GM18517 (cell line): Measurements from ENCODE around the gene DHX16.

ENCODE experiments used
- ATAC-seq: cut with Tn5 transposase; IDR thresholded peaks from one replicate; pipeline ENCODE4 v1.9.1; 2021; ENCODE audit warnings: mild to moderate bottlenecking, moderate library complexity; ENCODE audit not compliant: unreplicated experiment

The DHX16 gene

DNA sequence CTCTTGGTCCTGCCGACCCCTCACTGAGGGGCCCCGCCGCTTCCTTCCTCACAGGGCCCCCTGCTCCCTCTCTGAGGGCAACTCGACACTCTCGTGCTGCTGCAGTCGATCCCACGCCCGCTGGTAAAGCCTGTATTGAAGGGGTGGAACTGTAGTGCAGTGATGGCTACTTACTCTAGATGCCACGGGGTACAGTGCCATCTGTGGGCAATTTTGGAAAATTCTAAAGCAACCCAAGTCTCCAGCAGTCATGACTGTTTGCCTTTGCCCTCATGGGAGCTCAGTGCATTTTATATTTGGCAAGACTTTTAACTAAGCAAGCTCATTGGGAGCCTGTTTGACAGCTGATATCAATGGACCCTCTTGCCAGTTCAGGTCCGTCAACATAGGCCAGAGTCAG is 32.3 kb downstream of the DHX16 start:
- ATAC-seq: no peak

DNA sequence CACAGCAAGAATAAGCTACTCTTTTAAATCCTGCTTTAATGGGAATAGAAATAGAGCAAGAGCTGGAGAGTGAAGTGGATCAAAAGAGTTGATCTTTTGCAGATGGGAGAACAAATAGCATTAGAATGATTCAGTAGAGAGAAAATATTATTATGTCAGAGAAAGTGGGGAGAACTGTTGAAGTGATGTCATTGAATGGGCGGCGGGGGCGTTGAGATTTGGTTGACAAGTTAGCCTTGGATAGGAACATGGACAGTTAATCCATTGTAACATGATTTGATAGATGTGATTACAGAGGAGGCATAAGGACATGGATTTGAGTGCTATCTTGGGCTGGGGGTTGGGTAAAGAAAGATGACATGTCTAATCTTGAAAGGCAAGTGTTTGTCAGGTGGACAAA is 37.0 kb downstream of the DHX16 start:
- ATAC-seq: no peak

DNA sequence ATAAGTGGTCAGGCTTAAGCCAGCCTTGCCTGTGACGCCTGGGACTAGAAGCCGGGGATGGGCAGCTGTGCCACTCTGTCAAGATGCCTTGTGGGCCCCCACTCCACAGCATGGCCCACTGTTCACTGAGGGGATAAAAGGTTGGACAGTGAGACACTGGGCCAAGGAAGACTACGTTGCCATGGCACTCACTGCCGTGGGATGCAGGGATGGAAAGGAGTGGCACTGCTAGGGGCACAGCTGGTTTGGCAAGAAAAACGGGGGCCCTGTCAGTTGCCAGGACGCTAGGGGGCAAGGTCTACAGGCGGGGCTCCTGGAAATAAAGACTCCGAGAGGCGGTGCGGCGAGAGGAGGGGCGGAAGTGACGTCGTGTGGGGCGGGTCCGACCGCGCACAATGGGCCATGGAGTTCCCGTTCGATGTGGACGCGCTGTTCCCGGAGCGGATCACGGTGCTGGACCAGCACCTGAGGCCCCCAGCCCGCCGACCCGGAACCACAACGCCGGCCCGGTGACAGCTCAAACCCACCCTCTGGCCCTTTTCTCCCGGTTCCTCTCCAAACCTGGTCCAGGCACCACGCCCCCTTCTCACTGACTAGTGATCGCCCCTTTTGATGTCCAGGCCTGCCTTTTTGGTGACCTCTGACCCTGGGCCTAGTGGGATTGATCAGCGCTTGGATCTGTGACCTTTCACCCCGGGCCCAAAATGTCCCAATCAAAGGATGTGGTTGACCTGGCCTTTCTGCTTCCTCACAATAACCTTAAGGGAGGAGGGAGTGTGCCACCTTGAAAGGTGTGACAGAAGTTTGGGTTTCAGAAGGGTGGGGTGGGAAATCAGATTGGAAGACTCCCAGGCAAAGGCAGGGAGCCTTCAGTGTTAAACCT is 46.1 kb downstream of the DHX16 start, which contains the start of gene ATAT1:
Gene ATAT1, plus strand, starts transcription at position 391 of the 883 bp plus-strand sequence.
- ATAC-seq: peak; percentile 63

DNA sequence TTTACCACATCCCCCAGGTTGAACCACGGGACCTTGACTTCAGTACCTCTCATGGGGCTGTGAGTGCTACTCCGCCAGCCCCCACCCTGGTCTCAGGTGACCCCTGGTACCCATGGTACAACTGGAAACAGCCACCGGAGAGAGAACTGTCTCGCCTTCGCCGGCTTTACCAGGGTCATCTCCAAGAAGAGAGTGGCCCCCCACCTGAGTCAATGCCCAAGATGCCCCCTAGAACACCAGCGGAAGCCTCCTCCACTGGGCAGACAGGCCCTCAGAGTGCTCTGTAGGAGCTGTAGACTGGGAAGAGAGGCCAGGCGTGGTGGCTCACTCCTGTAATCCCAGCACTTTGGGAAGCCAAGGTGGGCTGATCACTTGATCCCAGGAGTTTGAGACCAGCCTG is 47.3 kb downstream of the DHX16 start:
- no peak for ATAC-seq

DNA sequence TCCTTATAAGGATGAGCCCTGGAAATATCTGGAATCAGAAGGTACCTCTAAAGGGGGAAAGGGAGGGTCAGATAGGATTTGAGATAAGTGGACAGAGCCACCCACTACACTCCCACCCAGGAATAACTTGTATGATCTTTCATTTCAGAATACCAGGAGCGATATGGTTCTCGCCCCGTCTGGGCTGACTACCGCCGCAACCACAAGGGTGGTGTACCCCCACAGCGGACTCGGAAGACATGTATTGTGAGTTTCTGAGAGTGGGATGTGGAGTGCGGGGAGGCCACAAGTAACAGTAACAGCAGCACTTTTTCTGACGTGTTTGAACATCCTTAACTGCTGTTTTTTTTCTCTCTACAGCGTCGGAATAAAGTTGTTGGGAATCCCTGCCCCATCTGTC is 53.2 kb downstream of the DHX16 start:
- no peak for ATAC-seq

DNA sequence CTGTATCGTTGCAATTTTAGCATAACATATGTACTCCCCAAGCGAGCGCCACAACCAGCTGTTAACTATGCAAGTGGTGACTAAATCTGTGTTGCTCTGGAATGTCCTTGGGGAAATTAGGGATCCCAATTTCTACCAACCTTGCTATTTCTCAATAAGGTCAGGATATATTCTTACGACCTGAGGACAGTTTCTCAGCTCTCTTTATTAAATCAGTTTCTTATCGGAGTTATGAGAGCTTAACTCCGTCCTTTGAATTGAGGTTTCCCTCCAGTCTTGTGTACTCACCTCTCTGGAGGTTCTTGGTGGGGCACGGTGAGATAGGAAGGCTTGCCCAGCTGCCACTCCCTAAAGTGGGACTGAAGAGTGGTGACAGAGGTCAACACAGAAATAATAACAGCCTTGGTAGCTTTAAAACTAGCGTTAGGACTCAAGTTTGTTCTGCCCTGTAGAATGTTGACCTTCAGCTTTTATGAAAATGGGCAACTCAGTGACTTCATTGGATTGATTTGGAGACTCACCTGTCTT is 54.5 kb downstream of the DHX16 start:
- ATAC-seq: no peak

DNA sequence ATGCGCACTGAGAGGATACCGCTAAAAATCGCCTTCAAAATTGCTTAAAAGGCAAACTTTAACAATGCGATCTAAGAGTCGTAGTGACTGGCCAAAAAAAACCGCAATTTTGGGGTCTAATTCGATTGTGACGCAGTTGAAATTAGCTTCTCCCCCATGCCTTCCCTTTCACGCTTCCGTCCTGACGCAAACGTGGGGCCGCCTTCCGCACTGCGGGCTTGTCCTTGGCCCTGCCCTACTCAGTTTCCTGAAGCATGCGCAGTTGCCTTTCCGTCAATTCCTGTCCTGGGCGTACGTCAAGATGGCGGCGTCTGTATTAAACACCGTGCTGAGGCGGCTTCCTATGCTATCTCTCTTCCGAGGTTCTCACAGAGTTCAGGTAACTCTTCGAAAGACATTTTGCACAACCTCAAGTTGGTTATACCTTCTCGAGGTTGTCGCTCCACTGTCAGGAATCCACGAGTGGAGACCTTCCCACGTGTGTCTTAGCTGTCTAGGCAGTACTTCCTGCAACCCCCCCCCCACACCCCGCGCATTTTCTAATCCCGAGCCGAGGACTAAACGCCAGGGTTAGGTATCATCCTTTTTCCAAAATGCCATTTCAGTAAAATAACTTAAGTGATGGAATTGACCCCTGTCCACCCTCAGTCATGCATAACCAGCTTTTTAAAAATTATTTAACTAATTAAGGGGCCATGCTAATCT is 55.1 kb downstream of the DHX16 start, which contains the start of gene MRPS18B:
Gene MRPS18B, plus strand, starts transcription at position 276 of the 705 bp plus-strand sequence. Its CDS starts 26 bp downstream, at position 302.
- peak; percentile 68 for ATAC-seq

DNA sequence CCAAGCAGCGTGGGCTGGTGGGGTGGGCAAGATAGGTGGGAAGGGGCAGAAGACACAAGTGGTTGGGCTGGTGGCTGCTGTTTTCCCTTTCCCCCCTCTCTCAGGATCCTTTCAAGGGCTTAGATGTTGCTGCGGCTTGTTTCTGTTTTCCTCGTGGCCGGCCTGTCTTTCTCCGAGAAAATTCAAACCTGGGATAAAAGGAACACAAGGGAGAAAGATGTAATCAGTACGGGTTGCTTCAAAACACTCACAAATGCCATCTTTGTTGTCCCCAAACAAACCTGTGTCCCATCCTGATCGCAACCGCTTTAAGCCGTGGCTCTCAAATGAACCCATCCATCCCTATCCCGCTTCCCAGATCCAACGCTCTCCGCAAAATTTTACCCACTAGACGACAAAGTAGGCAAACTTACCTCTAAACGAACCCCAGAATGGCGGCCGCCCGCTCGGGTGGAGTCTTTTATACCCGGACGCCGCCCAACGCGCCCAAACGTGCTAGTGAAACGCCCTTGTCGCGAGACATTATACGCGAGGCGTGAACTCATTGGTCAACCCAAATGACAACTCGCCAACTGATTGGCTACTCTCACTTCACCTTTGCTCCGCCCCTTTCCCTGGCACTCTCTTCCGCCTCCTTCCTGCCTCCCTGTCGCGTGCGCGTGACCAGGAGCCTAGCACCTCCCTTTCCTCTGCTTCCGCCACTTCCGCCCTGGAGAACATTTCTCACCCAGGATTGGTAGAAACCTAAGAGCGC is 55.8 kb downstream of the DHX16 start, which contains the start of gene PPP1R10:
Gene PPP1R10, minus strand, starts transcription at position 433 of the 754 bp plus-strand sequence. CDS start 7,299 bp downstream, outside the sequence.
- peak; percentile 70 for ATAC-seq

DNA sequence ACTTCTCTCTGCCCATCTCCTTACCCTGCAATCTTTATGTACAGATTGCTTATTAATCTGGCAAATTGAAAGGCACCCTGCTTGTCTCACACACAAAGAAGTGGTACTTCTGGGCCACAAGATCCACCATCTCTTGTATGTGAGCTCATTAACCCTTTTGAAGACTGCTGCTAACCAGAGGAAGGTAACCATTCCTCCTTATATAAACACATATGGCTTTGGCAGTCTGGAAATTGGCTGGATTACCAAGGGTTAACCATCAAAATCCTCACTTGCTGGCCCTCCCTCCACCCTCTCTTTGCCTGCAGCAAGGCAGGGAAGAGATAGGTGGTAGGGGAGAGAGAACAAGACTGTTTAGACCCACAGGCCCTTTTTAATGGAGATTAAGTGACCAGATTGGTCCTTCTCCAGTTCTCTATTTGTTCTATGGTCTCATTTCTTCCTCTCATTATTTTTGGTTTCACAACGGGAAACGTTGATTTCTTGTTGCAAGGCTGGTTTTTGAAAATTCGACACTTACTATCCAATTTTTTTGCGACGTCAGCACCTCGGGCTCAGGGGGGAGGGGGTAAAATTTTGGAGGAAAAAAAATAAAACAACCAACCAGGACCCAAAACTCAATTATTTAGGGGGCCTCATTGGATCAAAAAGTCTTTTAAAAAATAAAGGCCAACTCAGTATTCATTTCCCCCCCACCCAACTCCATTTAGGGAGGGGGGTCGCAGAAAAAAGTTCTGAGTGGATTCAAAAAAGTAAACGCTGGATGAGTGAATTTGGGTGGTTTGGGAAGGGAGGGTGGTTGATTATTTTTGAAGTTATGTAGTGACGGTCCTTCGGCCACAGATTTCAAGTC is 56.6 kb downstream of the DHX16 start:
- ATAC-seq: no peak

DNA sequence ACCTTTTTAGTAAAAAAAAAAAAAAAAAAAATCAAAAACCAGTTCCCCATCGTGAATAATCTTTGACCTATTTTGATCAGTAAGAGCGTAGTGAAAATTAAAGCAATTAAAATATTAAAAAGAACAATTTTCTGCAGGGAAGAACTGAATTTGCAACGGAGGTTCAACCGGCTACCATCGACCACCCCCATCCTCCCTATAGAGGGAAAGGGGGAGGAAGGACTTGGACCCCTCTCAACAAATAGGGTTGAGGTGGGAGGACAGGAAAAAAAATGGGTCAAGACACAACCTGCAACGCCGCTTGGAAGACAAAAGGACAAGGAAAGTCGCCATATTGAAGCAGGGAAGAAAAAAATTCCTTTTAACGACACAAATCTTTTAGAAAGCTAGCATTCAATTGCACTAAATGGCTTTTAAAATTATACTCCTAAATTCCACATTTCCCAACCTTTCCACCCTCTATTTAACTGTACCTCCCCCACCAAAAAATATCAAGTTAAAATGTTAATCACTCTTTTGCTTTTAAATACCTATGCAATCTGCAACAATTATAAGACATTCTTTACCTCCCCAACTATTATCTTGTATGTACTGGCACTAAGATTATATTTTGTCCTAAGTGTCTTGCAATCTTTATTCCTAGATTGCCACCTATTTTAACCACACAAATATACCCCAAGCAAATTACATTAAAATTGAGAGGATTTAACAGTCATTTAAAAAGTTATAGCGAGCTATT is 57.4 kb downstream of the DHX16 start:
- no peak for ATAC-seq

DNA sequence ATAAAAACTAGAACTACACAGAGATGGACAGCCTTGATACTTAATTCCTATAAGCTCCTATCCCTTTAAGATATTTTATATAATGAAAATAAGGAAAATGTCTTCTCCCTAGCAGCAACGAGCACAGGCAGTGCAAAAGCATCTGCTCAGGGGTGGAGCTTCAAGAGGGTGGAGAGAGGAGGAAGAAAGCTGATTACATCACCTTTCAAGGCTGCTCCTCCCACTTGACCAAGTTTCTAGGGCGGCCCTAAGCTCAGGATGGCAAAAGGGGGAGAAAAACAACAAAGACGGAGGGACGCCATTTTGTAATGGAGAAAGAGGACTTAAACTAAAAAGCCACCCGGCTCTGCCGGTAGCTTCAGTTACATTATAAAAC is 58.0 kb downstream of the DHX16 start:
- ATAC-seq: peak; percentile 36

DNA sequence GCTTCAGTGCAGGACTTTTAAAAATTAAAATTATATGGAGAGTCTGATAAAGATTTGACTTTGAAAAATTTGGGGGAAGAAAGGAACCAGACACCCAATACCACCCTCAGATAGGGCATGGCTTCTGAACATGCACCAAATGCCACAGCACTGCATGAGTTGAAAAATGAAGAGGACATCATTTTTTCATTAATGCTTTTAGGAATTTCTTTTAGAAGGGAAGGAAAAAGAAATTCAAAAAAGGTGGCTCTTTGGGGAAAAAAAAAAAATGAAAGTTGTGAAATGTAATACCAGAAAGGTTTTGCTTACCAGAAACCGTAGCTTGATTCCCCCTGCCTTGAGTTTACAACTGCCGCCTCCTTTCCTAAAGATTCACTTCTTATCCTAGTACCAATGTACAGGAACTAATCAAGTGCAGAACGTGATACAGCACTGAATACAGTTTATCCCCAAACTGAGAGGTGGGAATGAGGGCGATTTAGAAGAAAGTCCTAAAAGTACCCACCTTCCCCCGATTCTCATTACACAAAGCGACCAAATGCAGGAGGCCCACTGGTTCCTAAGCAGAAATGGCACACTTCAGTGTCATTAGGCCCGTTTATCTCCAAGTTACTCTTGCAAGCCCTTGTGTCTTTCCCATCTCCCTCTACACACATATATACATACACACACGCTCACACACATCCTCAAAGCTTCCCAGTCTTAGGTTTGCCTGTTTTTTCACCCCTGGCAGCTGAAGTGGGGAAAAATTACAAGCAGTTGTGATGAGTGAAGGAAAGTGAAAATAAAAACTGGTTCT is 58.6 kb downstream of the DHX16 start:
- ATAC-seq: no peak

DNA sequence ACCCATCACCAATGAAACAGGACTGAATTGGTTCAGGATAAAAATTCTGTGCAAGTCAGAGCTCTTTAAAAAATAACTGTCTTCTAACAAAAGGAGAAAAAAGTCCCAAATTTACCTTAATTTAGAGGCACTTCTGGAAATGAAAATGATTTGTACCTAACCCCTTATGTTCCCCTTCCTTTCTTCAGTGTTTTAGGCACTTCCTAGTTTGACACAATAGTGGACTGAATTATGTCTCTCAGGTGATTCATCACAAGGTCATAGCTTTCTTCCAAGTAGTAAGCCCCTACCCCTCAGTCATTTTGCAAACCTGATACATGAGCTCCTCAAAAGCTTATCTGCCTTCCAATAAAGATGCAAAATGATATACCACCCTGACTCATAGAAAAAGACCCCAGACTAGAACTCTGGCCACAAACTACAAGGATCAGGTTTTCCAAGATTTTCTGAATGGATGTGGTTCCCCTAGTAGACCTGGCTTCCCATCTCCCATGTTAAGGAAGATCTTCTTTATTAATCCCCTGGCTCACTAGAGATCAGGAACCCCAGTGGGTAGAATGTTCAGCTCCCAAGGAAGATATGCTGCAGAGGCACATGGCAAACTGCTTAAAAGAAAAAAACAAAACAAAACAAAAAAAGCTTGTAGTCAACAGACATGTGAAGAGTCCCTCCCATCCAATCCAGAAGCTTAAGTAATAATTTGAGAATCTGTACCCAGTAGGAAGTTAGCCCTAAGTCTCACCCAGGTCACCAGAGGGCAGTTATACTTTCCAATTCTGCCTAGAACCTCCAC is 59.4 kb downstream of the DHX16 start:
- no peak for ATAC-seq

DNA sequence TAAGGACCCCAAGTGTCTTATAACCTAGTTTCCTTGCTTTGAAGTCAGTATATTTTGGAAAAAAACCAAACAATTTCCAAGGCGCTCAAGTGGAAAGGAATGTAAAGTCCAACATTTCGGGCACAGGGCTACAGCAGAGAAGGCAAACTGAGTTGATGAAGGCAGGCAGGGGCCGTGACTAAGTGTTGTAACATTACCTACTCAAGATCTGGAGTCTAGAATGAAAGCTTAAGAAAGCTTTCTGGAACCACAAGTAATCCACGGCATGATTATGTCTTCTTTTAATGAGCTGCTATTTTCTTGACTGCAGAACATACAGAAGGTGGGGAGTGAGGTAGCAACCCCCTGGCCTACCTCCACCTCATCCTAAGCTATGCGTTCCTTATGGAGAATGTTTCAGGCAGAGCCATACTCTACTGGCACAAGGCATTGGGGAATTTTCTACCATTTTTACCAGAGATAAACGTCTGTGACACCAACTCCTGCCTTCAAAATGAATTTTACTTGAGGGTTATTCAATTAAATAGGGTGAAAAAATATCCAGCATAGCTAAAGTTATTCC is 60.0 kb downstream of the DHX16 start:
- ATAC-seq: no peak

DNA sequence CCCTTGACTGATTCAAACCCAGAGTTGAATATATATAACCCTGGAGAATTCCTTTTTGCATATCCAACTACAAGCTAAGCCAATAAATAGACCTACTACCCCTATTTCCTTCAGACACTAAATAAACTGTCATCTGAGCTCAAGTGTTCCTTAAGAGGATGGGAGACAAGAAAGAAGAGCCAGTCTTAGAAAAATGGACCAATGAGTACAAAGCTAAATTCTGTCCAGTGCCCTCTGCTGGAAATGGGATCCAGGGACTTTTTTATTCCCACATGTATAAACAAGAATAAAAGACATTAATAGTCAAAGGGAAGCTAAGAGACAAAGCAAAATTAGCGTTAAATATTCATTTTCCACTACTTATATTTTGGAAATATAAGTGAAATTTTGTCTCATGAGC is 60.6 kb downstream of the DHX16 start:
- ATAC-seq: no peak

DNA sequence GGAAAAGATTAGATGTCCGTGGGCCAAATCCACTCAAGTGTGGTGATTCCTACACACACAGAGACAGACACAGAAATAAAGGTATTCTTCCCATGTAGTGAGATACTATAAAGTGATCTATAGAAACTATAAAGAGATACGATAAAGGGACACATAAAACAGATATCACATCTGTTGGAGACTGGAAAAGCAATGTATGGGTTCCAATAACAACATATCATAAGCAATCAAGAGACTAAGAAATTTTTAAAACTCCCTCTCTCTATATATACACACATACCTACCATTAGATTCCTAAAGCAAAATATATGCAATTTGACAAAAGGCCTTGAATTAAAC is 61.0 kb downstream of the DHX16 start:
- no peak for ATAC-seq

DNA sequence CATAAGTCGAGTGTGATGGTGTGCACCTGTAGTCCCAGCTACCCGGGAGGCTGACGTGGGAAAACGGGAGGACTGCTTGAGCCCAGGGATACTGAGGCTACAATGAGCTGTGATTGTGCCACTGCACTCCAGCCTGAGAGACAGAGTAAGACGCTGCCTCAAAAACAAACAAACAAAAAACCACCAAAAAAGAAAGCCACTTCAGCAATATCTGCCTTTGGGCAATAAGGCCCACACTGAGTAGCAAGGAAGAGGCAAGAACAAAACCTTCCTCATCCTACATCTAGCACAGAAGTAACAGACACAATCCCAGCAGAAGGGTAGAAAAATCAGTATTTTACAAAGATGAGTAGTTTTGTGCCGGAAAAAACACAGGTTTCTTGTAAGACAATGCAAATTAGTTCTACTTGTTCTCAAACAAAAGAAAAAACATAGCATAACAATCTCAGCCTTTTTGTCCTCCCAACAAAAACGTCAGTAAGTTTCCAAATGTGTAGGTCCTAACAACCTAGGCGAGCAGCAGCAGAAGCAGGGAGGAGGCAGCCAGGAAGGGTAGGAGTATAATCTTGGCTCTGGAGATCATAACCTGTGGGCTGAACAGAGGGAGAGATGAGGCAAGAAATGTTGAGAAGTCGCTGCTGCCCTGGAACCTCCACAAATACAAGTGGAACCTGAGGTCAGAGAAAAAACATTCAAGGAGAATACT is 61.5 kb downstream of the DHX16 start:
- no peak for ATAC-seq
